Neural cell (in vitro differentiated cells): ENCODE measurements around the gene INSRR. TPM values are rescaled to one million over a fixed set of nuclear protein-coding genes. Genes with fewer than 3 reads are reported as not detected.

Source experiments
- H2AFZ ChIP-seq: fragments of 200-600, 300-800 bp; sonication (generic), shearing (Covaris generic); 2 replicates; pipeline ENCODE4 v1.6.0; 2014; ENCODE audit warnings: low read depth, mild to moderate bottlenecking, antibody characterized with exemption, low read length, moderate library complexity
- H3F3A ChIP-seq: fragments of 200-600 bp; shearing (Covaris generic); 2 replicates; pipeline ENCODE4 v1.6.1; 2016; ENCODE audit warnings: mild to moderate bottlenecking, moderate library complexity, mixed read lengths, antibody characterized with exemption, low read length; ENCODE audit not compliant: insufficient read depth, poor library complexity, severe bottlenecking
- H3K27ac ChIP-seq: fragments of 200-600, 300-800 bp; sonication (generic), shearing (Covaris generic); 2 replicates; pipeline ENCODE4 v1.5.1; 2014; ENCODE audit warnings: mild to moderate bottlenecking, low read length, moderate library complexity
- H3K27me3 ChIP-seq: fragments of 300-800, 200-600 bp; sonication (generic), shearing (Covaris generic); 2 replicates; pipeline ENCODE4 v1.6.0; 2014; ENCODE audit warnings: mild to moderate bottlenecking, low read depth, low read length, moderate library complexity; ENCODE audit not compliant: insufficient read depth
- H3K36me3 ChIP-seq: fragments of 300-800, 200-600 bp; sonication (generic), shearing (Covaris generic); 2 replicates; pipeline ENCODE4 v1.5.1; 2014; ENCODE audit warnings: mild to moderate bottlenecking, antibody characterized with exemption, low read length, moderate library complexity; ENCODE audit not compliant: insufficient read depth
- H3K4me2 ChIP-seq: fragments of 300-800, 200-600 bp; sonication (generic), shearing (Covaris generic); 2 replicates; pipeline ENCODE4 v1.6.0; 2014; ENCODE audit warnings: mild to moderate bottlenecking, low read length
- H3K4me3 ChIP-seq: fragments of 300-800, 200-600 bp; sonication (generic), shearing (Covaris generic); 2 replicates; pipeline ENCODE4 v1.5.1; 2014; ENCODE audit warnings: mild to moderate bottlenecking, low read length, moderate library complexity
- H3K79me2 ChIP-seq: fragments of 200-600 bp; shearing (Covaris generic); replicated peaks from 2 replicates; pipeline ENCODE4 v1.6.0; 2014; ENCODE audit warnings: mild to moderate bottlenecking, low read length, moderate library complexity; ENCODE audit not compliant: insufficient read depth
- H3K9ac ChIP-seq: fragments of 300-800, 200-600 bp; sonication (generic), shearing (Covaris generic); 2 replicates; pipeline ENCODE4 v1.6.1; 2016; ENCODE audit warnings: mild to moderate bottlenecking, low read length, mixed read lengths
- H3K9me2 ChIP-seq: fragments of 200-600 bp; shearing (Covaris generic); 2 replicates; pipeline ENCODE4 v1.6.1; 2016; ENCODE audit warnings: mild to moderate bottlenecking, low read length, mixed read lengths; ENCODE audit not compliant: insufficient read depth
- H3K9me3 ChIP-seq: fragments of 200-600, 300-800 bp; sonication (generic), shearing (Covaris generic); 2 replicates; pipeline ENCODE4 v1.6.1; 2016; ENCODE audit warnings: mild to moderate bottlenecking, mixed run types, low read length, moderate library complexity, mixed read lengths
- H4K20me1 ChIP-seq: fragments of 200-600 bp; shearing (Covaris generic); 2 replicates; pipeline ENCODE4 v1.6.1; 2016; ENCODE audit warnings: mild to moderate bottlenecking, mixed run types; ENCODE audit not compliant: insufficient read depth
- EP300 ChIP-seq: fragments of 450-650 bp; conservative IDR thresholded peaks from 2 replicates; pipeline ENCODE4 v1.6.1; 2014; ENCODE audit warnings: antibody characterized with exemption, mild to moderate bottlenecking, moderate library complexity; ENCODE audit not compliant: poor library complexity, severe bottlenecking
- EZH2 ChIP-seq: fragments of 200-600, 300-800 bp; shearing (Covaris generic), sonication (generic); IDR thresholded peaks from 2 replicates; pipeline ENCODE4 v1.6.1; 2014; ENCODE audit warnings: antibody characterized with exemption, low read length, borderline replicate concordance, mild to moderate bottlenecking; ENCODE audit not compliant: insufficient read depth, poor library complexity, severe bottlenecking
- MXI1 ChIP-seq: fragments of 450-650 bp; conservative IDR thresholded peaks from 2 replicates; pipeline ENCODE4 v1.6.1; 2014; ENCODE audit warnings: antibody characterized with exemption, mild to moderate bottlenecking; ENCODE audit not compliant: poor library complexity, severe bottlenecking
- POLR2AphosphoS5 ChIP-seq: IDR thresholded peaks from 2 replicates; pipeline ENCODE4 v1.6.1; 2012
- RAD21 ChIP-seq: fragments of 450-650 bp; conservative IDR thresholded peaks from 2 replicates; pipeline ENCODE4 v1.6.1; 2014; ENCODE audit warnings: antibody characterized with exemption, mild to moderate bottlenecking, moderate library complexity
- SMC3 ChIP-seq: fragments of 450-650 bp; conservative IDR thresholded peaks from 2 replicates; pipeline ENCODE4 v1.6.1; 2014; ENCODE audit warnings: antibody characterized with exemption, mild to moderate bottlenecking, moderate library complexity; ENCODE audit not compliant: poor library complexity
- TAF1 ChIP-seq: IDR thresholded peaks from 2 replicates; pipeline ENCODE4 v1.6.1; 2012; ENCODE audit warnings: low read depth
- polyA plus RNA-seq: library from polyadenylated mRNA; depleted of rRNA; stranded (reverse); fragments of >200 nt; gene quantifications from 2 replicates; pipeline ENCODE4 v1.2.3, GENCODE V29; 2014
- TF ChIP-seq, protein P1 (sequence below): IDR thresholded peaks from 2 replicates; pipeline ENCODE4 v1.6.1; 2012; ENCODE audit warnings: borderline replicate concordance
- TF ChIP-seq, protein P2 (sequence below): fragments of 450-650 bp; IDR thresholded peaks from 2 replicates; pipeline ENCODE4 v1.5.1; 2014; ENCODE audit warnings: antibody characterized with exemption, mild to moderate bottlenecking, moderate library complexity; ENCODE audit not compliant: poor library complexity, severe bottlenecking

Gene INSRR
- polyA plus RNA-seq, 1 donor from 2014 or later, result 3.0 TPM

DNA sequence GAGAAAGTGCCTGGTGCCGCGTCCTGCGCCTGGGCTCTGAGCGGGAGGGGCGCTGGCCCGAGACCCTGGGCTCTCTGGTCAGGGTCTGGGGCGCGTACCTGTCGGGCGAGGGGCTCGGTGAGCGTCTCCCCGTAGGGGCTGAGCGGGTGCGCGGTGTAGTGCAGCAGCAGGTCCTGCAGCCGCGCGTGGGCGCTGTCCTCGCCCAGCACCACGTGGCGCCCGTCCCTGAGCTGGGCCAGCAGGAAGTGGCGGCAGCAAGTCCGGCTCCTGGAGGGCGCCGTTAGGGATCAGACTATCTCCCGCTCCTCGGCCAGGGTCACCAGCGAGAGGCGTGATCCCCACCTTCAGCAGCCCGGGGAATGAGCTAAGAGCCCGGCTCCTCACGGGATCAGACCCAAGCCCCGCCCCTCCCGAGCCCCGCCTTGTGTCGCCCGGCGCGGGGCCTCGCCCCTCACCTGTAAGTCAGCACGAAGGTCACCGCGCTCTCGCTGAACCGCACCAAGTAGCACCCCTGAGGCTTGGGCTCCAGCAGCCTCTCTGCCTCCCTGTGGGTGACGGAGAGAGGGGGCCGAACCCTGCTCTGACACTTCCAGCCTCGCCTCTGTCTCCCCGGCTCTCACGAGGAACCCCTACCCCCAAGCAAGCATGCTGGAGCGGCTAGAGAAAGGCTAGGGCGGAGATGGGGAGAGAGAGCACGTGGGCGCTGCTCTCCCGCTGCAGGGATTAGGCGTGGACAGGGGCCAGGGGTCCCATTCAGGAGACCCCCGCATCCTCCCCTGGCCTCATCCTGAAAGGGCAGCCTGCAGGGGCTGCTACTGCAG lies 45.0 kb downstream of the INSRR start:
- Histone ChIP-seq H3K27me3 (peaks cover 13% of the 10 kb centered on the region), H4K20me1 (no peaks in the 10 kb centered on the region), H3F3A (no peaks in the 10 kb centered on the region), H3K9me3 (no peaks in the 10 kb centered on the region), H3K27ac (no peak overlapping the region), H3K9ac (no peak overlapping the region), H3K79me2 (no peaks in the 10 kb centered on the region), H2AFZ (no peak overlapping the region), H3K4me3 (peak overlapping the region; percentile 62), H3K4me2 (no peak overlapping the region), H3K9me2 (no peaks in the 10 kb centered on the region), H3K36me3 (no peaks in the 10 kb centered on the region)
- TF ChIP-seq POLR2AphosphoS5 (no peak), SMC3 (peak; percentile 51), RAD21 (peak; percentile 32), TAF1 (no peak), MXI1 (peak; percentile 47), EZH2 (no peak), EP300 (no peak)
- TF ChIP-seq, protein P1, sequence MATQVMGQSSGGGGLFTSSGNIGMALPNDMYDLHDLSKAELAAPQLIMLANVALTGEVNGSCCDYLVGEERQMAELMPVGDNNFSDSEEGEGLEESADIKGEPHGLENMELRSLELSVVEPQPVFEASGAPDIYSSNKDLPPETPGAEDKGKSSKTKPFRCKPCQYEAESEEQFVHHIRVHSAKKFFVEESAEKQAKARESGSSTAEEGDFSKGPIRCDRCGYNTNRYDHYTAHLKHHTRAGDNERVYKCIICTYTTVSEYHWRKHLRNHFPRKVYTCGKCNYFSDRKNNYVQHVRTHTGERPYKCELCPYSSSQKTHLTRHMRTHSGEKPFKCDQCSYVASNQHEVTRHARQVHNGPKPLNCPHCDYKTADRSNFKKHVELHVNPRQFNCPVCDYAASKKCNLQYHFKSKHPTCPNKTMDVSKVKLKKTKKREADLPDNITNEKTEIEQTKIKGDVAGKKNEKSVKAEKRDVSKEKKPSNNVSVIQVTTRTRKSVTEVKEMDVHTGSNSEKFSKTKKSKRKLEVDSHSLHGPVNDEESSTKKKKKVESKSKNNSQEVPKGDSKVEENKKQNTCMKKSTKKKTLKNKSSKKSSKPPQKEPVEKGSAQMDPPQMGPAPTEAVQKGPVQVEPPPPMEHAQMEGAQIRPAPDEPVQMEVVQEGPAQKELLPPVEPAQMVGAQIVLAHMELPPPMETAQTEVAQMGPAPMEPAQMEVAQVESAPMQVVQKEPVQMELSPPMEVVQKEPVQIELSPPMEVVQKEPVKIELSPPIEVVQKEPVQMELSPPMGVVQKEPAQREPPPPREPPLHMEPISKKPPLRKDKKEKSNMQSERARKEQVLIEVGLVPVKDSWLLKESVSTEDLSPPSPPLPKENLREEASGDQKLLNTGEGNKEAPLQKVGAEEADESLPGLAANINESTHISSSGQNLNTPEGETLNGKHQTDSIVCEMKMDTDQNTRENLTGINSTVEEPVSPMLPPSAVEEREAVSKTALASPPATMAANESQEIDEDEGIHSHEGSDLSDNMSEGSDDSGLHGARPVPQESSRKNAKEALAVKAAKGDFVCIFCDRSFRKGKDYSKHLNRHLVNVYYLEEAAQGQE, result no peak
- TF ChIP-seq, protein P2, sequence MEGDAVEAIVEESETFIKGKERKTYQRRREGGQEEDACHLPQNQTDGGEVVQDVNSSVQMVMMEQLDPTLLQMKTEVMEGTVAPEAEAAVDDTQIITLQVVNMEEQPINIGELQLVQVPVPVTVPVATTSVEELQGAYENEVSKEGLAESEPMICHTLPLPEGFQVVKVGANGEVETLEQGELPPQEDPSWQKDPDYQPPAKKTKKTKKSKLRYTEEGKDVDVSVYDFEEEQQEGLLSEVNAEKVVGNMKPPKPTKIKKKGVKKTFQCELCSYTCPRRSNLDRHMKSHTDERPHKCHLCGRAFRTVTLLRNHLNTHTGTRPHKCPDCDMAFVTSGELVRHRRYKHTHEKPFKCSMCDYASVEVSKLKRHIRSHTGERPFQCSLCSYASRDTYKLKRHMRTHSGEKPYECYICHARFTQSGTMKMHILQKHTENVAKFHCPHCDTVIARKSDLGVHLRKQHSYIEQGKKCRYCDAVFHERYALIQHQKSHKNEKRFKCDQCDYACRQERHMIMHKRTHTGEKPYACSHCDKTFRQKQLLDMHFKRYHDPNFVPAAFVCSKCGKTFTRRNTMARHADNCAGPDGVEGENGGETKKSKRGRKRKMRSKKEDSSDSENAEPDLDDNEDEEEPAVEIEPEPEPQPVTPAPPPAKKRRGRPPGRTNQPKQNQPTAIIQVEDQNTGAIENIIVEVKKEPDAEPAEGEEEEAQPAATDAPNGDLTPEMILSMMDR, result peak; percentile 71

DNA sequence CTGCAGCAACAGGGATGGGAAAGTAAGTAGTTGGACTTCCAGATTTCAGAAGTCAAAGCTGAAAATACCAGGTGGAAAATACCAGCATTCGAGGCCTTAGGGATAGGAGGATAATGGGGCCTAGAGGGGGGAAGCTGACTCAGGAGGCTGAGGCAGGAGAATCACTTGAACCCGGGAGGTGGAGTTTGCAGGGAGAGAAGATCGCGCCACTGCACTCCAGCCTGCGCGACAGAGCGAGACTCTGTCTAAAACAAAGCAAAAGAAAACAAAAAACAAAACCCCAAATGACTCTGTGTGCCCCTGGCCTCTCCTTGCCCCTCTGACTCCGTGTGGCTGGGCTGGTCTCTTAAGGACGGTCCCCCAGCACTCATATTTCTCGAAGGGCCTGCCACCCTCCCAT lies 45.6 kb downstream of the INSRR start:
- Histone ChIP-seq H3K9me3 (no peaks in the 10 kb centered on the region), H3K9ac (no peak overlapping the region), H3K9me2 (no peaks in the 10 kb centered on the region), H3F3A (no peaks in the 10 kb centered on the region), H3K79me2 (no peaks in the 10 kb centered on the region), H3K36me3 (no peaks in the 10 kb centered on the region), H4K20me1 (no peaks in the 10 kb centered on the region), H3K4me3 (peak overlapping the region; percentile 62), H3K27ac (no peak overlapping the region), H3K27me3 (peaks cover 13% of the 10 kb centered on the region), H3K4me2 (no peak overlapping the region), H2AFZ (no peak overlapping the region)
- TF ChIP-seq EP300, result no peak
- no peak for TF ChIP-seq POLR2AphosphoS5
- TF ChIP-seq RAD21, result no peak
- TF ChIP-seq MXI1, result no peak
- no peak for TF ChIP-seq SMC3
- no peak for TF ChIP-seq EZH2
- TF ChIP-seq, protein P1, result no peak
- TF ChIP-seq TAF1, result no peak
- TF ChIP-seq, protein P2, result no peak
